Mesothelial cell of epicardium (in vitro differentiated cells): ENCODE data around the gene CTNND2. TPM values are rescaled to one million over a fixed set of nuclear protein-coding genes. Genes with fewer than 3 reads are reported as not detected.

Experiments
- DNase-seq, 2 experiments: peaks; one replicate each; pipeline ENCODE4 v3.0.0; 2021; ENCODE audit warnings: low spot score in 2 of 2; ENCODE audit not compliant: unreplicated experiment in 2 of 2
- H3K27ac Mint-ChIP-seq: 2 replicates; pipeline ENCODE4 v1.8.0; 2021; ENCODE audit warnings: mixed read lengths
- H3K27me3 Mint-ChIP-seq: 2 replicates; pipeline ENCODE4 v1.8.0; 2021; ENCODE audit warnings: low read depth, mixed read lengths
- H3K36me3 Mint-ChIP-seq: 2 replicates; pipeline ENCODE4 v1.8.0; 2021; ENCODE audit warnings: mixed read lengths
- H3K4me1 Mint-ChIP-seq: 2 replicates; pipeline ENCODE4 v1.8.0; 2021; ENCODE audit warnings: mixed read lengths
- H3K4me3 Mint-ChIP-seq: 2 replicates; pipeline ENCODE4 v1.8.0; 2021; ENCODE audit warnings: mild to moderate bottlenecking, moderate library complexity, mixed read lengths
- H3K9me3 Mint-ChIP-seq: 2 replicates; pipeline ENCODE4 v1.8.0; 2021; ENCODE audit warnings: mixed read lengths
- total RNA-seq: library from RNA; stranded (reverse); gene quantifications from 3 replicates; pipeline ENCODE4 v1.2.1, GENCODE V29; 2021
- TF ChIP-seq, protein P1 (sequence below): fragments of 200-600 bp; sonication (generic); IDR thresholded peaks from one replicate; pipeline ENCODE4 v1.5.0; 2021; ENCODE audit warnings: antibody characterized with exemption; ENCODE audit not compliant: unreplicated experiment

CTNND2 gene
- total RNA-seq, 1 donor from 2014 or later = 7.9 TPM

- Mint-ChIP-seq H3K27ac (no peak overlapping the region), H3K27me3 (no peaks in the 10 kb centered on the region), H3K4me1 (peaks cover 4% of the 10 kb centered on the region), H3K36me3 (no peaks in the 10 kb centered on the region), H3K9me3 (peaks cover 3% of the 10 kb centered on the region), H3K4me3 (no peak overlapping the region)
- no peak for DNase-seq
- TF ChIP-seq, protein P1, sequence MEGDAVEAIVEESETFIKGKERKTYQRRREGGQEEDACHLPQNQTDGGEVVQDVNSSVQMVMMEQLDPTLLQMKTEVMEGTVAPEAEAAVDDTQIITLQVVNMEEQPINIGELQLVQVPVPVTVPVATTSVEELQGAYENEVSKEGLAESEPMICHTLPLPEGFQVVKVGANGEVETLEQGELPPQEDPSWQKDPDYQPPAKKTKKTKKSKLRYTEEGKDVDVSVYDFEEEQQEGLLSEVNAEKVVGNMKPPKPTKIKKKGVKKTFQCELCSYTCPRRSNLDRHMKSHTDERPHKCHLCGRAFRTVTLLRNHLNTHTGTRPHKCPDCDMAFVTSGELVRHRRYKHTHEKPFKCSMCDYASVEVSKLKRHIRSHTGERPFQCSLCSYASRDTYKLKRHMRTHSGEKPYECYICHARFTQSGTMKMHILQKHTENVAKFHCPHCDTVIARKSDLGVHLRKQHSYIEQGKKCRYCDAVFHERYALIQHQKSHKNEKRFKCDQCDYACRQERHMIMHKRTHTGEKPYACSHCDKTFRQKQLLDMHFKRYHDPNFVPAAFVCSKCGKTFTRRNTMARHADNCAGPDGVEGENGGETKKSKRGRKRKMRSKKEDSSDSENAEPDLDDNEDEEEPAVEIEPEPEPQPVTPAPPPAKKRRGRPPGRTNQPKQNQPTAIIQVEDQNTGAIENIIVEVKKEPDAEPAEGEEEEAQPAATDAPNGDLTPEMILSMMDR = no peak
Measured at GRCh38 chr5:11584017-11584416, 320.2 kb downstream of the CTNND2 start.

- Mint-ChIP-seq H3K36me3 (no peaks in the 10 kb centered on the region), H3K4me1 (no peaks in the 10 kb centered on the region)
Measured at GRCh38 chr5:11579351-11579750, 324.9 kb downstream of the CTNND2 start.

DNA sequence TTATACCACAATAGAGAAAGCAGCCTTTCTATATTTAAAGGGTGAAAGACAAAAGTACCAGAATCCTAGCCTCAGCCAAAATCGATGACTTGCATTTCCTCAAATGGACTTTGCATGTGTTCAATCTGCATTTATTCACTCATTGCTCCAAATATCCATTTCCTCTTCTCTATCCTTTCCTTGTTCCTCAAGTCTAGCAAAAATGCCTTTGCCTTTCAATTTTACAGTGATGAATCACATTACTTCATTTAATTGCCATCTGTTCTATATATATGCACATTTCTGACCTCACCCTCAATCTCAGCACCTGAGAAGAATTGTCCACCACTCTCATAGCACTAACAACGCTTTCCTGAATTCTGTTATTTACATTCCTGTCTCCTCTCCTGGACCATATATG lies 329.5 kb downstream of the CTNND2 start:
- no peak for DNase-seq
- no peaks in the 10 kb centered on the region for H3K27me3 Mint-ChIP-seq
- no peaks in the 10 kb centered on the region for H3K9me3 Mint-ChIP-seq
- H3K27ac Mint-ChIP-seq = no peak overlapping the region
- H3K4me1 Mint-ChIP-seq = no peaks in the 10 kb centered on the region
- H3K4me3 Mint-ChIP-seq = no peak overlapping the region
- no peaks in the 10 kb centered on the region for H3K36me3 Mint-ChIP-seq
- TF ChIP-seq, protein P1 = no peak

More at GRCh38 chr5:11579351-11579750, 324.9 kb downstream of the CTNND2 start:
- TF ChIP-seq, protein P1 = no peak
- H3K27me3 Mint-ChIP-seq = no peaks in the 10 kb centered on the region
- DNase-seq = no peak
- H3K27ac Mint-ChIP-seq = no peak overlapping the region
- no peaks in the 10 kb centered on the region for H3K9me3 Mint-ChIP-seq
- H3K4me3 Mint-ChIP-seq = no peak overlapping the region

DNA sequence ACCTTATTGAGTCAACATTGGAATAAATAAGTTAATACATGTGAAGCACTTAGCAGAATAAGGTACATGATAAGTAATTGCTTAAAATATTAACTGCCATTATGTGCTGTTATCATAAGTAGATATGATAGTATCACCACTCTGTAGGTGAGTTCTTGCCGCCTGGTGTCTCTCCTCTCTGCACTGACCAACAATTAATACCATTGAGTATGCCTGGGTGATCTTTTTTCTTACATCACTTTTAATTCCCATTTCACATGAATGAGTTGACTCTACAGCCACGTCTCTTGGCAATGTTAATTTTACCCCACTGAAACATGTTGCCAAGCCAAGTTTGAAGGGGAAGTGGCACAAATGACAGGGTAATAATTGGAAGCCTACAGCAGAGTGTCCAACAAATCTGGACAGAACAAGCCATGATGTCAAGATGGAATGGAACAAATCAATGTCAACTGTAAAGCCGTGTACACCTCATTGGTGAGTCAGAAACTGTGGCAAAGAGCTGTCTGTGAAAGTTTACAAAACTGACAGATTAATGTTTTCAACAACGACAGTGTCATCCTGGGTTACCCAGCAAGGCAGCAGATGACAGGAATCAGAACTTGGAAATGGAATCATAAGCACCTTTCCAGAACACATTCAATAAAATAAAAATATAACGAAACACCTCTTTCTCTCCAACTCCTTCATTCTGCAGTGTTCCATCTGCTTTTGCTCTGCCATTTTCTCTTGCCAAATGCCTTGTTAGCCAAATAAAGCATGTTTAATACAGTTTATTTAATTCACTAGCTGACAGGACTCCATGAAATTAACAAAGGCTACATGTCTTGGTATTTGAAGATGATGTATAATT lies 330.9 kb downstream of the CTNND2 start:
- H3K4me3 Mint-ChIP-seq = no peak overlapping the region
- H3K36me3 Mint-ChIP-seq = no peaks in the 10 kb centered on the region
- H3K4me1 Mint-ChIP-seq = no peaks in the 10 kb centered on the region
- TF ChIP-seq, protein P1 = no peak
- no peaks in the 10 kb centered on the region for H3K27me3 Mint-ChIP-seq
- no peaks in the 10 kb centered on the region for H3K9me3 Mint-ChIP-seq
- no peak for DNase-seq
- no peak overlapping the region for H3K27ac Mint-ChIP-seq

- no peak for DNase-seq
- no peaks in the 10 kb centered on the region for H3K27me3 Mint-ChIP-seq
- H3K4me1 Mint-ChIP-seq = no peaks in the 10 kb centered on the region
- no peak overlapping the region for H3K27ac Mint-ChIP-seq
- TF ChIP-seq, protein P1 = no peak
- no peaks in the 10 kb centered on the region for H3K36me3 Mint-ChIP-seq
- no peak overlapping the region for H3K4me3 Mint-ChIP-seq
- peaks cover 5% of the 10 kb centered on the region for H3K9me3 Mint-ChIP-seq
Measured at GRCh38 chr5:11564706-11565105, 339.5 kb downstream of the CTNND2 start.
